T-helper 1 cell (primary cell): ENCODE measurements around the gene SUPT16H.
"Not testable (repeated sequence)": the region's sequence is repeated elsewhere in the genome, so short reads cannot be mapped to it uniquely, and the experiment has no call there.

Experiments
- DNase-seq, 5 donors: peaks; one replicate each; pipeline ENCODE4 v3.0.0-alpha.2; 2012 to 2020
- total RNA-seq, 4 donors: gene quantifications; one replicate each; lab custom pipeline; 2026; lab: John Stamatoyannopoulos, UW

The SUPT16H gene
- total RNA-seq: 66.7 to 129 (median 117) reads per million in 4 donors

DNA sequence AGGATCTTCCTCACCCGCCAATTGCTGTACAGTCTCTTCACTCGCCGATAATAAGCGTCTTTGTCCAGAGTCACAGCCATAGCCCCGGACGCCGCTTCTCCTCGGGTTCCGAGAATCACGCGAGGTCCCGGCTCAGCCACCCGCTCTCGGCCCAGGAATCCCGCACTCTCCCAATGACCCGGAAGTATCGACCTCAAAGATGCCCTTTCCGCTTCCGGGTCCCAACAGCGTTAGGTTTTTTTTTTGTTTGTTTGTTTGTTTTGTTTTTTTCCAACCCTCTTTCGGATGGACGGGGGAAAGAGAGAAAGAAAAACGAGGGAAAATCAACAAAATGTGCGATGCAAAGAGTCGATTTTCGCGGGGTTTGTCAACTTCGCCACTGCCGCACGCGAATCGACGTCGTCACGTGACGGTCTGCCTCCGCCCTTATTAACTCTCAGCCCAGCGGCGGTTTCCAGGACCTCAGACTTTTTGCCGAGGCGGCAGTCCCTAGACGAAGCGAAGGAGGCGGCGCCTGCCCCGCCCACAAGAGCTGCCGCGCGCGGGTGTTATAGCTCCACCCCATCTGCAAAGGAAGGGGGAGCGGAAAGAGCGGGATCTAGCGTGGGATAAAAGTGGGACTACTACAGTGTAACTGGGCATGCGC, at the start of gene SUPT16H:
TSS of gene SUPT16H (minus strand) at position 172 of the 646 bp plus-strand sequence. CDS start at position 80, 92 bp downstream.
- DNase-seq: peak; percentile 88 to 96 (median 92)

DNA sequence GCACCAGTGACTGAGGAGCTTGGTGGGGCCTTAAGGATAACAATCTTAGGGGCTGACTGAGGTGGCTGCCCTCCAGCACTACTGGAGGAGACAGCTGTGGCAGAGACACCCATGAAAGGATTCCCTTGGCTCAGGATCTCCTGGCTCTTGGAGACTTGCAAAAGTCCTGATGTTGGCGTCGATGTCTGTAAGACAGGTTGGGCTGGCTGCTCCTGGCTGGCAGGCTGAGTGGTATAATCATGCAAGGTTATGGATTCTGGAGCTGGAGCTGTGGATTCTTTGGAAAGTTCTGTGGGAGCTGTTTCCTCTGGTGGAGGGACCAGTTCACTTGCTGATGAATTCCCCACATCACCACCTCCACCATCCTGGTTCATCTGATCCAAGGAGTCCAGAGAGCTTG, 47.3 kb upstream of the SUPT16H start:
- no peak for DNase-seq

DNA sequence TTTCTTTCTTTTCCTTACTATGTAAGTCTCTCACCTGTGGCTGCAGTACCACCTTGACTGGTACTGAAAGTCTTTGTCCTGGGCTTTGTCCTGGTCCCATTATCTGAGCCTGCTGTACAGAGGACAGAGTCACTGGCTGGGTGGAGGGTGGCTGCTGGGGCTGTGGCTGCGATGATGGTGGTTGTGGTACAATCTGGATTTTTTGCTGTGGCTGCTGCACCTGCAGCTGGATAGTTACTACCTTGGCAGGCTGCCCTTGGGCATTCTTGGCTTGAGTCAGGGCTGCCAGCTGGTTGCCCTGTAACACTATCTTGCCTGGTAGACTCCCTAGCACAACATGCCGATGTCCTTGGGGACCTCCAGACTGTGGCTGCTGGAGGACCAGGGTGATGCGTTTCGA, 45.1 kb upstream of the SUPT16H start:
- DNase-seq: no peak

DNA sequence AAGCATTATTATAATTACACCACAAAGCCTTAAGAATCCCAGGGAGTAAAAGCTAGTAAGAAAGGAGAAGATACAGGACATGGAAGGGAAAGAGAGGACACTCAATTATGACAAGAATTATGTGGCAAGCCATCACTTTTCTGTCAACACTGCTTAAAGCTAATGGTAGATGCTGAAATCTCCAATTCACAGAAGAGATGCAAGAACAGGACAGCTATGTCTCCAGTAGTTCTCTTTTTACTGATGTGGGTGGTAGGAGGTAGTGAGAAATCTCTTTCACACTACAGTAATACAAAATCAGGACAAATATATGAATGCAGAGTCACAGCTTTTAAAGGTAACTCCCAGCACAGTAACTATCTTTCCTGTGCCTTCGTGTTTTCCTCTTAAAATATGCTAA, 42.9 kb upstream of the SUPT16H start:
- DNase-seq: no peak

DNA sequence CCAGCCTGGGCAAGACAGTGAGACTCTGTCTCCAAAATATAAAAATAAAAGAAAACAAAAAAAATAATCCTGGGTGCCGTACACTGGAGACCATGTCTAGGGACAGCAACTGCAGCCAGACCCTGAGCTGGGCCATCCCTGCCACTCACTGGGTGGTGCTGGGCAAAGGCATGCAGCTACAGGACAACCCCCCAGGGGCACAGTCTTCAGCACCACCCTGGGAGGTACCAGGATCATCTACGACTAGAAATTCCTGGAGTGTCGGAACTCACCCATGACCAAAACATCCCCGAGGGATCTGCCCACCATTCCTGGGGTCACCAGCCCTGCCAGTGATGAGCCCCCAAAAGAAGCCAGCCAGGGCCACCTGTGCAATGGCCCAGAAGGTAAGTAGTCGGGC, 35.7 kb upstream of the SUPT16H start:
- no peak for DNase-seq

DNA sequence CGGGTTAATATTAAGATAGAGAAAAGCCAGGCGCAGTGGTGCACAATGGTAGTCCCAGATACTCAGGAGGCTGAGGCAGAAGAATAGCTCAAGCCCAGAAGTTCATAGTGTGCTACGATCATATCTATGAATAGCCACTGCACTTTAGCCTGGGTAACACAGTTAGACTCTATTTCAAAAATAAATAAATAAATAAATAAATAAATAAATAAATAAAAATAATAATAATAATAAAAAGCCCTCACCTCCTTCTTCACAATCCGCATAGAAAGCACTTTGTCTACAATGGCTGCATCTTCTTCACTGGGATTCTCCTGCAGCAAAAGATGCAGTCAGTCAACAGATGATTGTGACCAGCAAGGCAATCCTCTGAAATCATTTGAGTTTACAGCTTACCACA, 31.5 kb upstream of the SUPT16H start:
- DNase-seq: no peak

DNA sequence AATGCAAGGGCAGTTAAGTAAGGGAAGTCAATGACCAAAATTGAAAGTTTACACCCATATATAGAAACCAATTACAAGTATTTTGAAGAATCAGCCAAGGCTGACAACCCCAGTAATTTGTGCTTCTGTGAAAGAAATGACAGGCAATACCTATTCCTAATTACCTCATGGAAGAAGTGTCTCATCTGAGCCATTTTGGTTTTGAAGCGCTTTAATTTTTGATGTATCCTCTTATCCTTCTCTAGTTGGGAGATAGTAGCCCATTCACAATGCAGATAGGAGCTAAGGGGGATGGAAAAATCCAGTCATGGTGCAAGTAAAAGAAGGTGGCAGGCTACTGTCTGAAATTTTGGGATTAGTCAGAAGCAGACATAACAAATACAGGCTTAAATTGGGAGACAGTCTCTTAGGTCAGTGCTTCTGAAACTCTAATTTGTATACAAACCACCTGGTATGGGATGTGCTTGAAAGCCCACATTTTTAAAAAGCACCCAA, 30.4 kb upstream of the SUPT16H start:
- peak in 1 of 5 donors; percentile 68 for DNase-seq

DNA sequence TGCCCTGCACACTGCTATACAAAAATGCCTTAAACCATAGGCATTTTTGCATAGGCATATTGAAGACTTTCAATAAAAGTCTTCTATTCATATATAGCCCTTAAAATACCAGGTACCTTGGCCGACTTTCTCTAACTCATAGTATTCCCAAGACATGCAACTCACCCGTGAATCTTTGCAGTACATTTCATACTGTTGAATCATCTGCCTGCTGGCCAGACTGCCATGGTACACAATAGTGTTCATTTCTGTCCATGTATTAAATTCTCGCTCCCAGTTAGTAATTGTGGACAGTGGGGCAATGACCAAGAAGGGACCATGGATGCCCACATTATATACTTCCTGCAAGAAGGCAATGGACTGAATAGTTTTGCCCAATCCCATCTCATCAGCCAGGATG, 24.3 kb upstream of the SUPT16H start:
- DNase-seq: no peak

DNA sequence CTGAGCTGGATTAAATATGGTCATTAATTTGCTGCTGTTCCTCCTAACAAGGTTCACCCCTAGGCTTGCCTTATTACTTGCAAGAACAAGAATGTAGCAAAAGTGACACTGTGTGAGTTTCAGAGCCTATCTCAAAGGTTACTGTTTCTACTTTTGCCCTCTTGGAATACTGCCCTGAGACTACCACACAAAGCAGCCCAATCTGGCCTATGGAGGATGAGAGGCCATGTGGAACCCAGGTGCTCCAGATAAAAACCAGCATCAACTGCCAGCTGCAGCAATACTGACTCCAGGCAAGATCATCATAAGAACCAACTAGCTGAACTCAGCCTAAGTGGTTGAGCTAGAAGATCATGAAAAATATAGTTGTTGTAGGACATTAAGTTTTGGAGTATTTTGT, 22.4 kb upstream of the SUPT16H start:
- no peak for DNase-seq

DNA sequence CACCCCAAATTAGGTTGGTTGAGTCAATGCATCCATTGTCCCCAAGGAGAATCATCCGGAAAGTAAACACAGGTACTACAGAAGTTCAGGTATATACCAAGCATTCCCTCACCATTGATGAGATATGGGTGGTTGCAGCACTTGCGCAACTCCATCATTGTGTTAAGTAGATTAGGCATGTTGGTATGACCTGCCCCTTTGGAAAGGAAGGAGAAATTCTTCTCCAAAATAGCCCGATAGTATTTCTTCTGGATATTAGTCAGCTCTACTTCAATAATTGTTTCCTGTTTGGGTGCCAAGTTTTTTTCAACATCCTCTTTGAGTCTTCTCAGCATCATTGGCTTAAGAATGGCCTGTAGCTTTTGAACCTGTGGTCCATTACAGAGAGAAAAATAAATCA, 21.3 kb upstream of the SUPT16H start:
- no peak for DNase-seq

DNA sequence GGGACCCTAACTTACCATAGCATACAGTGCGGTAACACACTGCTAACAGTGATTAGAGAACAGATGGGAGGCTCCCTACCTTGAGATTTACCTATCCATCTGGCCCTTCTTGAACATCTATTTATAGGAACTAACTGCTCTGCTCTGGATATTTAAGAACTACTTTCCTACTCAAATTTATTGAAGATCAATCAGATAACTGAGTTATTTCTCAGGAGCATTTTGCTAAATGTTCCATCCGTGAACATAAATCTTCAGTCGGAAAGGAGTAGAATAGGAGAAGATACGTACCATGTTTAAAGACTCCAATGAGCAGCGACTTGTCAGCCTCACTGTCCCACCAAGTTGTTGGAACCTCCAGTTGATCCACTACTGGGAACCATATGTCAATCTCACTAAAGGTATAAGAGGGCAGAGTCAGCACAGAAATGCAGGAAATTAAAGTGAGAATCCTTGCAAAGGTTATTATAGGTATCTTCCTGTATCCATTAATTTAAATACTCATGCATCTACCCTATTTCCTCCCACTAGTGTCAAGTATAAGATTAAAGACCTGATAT, 15.6 kb upstream of the SUPT16H start:
- no peak for DNase-seq

DNA sequence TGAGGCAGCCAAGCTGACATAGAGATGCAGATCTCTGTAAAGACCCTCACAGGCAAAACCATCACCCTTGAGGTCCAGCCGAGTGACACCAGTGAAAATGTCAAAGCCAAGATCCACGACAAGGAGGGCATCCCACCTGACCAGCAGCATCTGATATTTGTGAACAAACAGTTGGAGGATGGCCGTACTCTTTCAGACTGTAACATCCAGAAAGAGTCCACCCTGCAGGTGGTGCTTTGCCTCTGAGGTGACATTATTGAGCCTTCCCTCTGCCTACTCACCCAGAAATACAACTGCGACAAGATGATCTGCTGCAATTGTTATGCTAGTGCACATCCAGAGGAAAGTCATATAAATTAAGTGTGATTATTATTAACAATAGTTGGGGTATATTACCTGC, 15.1 kb upstream of the SUPT16H start:
- no peak for DNase-seq

DNA sequence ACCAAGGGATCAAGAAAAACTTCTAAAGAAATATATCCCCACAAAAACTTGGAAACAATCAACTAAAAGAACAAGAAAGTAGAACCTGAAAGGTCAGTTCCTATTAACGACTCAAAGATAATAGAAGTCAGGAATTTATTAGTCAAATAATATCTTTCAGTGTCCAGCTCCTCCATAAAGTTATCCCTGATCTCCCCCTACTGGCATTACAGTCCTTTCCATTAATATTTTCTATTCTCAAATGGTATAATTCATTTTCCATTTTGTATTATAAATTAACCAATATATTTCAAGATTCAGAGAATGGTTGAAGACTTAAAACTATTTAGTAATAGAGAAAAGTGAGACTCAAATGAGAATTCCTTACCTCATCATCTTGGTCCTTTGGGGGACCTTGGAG, 11.6 kb upstream of the SUPT16H start:
- no peak for DNase-seq

DNA sequence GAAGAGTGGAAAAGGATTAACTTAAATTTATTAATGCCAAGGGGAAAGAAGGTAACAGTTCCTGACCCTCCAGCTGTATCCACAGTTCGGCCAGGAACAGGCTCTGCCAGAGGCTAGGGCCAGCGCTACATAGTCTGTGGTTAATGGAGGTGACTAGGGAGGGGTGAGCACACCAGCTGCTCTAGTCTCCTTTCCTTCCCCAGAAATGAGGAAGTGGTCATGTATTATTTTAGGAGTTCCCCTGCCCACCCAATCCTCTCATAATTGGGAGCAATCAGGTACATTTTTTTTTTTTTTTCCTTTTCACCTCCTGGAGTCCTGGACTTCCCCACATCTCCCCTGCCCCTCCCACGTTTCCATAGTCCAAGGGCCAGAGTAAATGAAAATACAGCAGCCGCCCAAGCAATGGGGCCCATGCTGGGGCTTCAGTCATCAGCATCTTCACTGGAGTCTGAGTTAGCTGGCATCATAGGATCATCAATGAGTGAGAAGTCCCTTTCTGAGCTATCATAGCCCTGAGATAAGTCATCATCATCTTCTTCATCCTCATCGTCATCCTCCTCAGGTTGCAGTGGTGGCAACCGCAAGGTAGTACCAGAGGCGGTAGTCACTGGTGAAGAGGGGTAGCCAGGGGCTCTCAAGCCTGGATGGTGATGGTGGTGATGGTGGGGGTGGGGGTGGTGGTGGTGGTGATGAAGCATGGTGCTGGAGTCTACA, 1.5 kb upstream of the SUPT16H start:
- DNase-seq: no peak

DNA sequence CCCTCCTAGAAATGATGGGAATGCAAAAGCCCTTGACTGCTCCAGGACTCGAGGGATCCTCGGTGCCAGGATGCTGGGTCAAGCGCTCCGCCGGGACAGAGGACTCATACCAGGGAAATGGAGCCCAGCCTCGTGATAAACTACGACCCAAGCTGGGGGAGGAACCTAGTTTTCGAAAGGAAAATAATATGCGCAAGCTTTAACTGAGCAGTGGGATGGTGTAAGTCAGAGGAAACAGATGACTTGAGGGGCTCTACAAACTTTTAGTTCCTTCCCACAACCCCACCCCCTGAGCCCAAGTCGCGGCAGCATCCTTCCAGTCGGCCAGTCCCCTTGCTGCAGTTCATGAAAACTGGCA, 654 bp upstream of the SUPT16H start:
- no peak for DNase-seq

DNA sequence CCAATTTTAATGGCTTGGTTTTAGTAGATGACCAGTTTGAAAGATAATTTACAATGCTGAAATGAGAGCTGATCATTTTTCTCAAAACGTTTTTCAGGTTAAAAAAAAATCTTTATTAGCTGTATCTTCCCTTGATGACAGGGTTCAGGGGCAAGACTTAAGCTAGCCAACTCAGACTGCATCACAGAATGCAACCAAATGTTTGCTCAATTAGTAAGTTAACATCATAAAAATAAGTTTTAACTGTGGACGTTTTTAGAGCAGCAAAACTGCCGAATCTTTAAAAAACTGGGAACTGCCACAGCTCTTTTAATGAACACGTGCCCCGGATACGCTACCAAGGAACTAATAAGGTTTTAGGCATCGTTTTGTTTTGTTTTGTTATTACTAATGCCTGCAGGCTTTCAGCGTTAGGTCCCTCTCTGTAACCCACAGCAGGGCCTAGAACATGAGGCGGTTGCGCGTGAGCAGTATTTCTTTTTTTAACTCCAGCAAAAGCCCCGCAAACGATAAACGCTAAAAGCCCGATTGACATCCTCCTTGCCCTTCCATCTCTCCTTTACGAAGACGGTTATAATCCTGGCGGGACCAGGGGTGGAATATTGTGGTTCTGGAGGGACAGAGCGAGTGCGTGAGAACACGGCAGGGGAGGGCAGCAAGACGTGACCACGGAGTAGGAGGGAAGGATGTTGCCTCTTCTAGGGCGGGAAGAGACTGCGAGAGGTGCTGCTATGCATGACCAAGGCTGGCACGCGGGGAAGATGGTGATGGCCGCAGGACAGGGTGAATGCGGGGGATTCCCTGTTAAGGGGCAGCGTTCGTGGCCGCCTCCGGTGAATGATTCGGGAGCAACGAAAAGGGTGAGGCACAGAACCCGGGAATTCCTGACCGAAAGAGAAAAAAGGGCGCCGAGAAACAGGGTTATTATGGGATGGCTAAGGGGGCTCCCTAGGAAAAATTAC, 652 bp downstream of the SUPT16H start:
- DNase-seq: peak in 4 of 5 donors; percentile 18 to 65 (median 26)

DNA sequence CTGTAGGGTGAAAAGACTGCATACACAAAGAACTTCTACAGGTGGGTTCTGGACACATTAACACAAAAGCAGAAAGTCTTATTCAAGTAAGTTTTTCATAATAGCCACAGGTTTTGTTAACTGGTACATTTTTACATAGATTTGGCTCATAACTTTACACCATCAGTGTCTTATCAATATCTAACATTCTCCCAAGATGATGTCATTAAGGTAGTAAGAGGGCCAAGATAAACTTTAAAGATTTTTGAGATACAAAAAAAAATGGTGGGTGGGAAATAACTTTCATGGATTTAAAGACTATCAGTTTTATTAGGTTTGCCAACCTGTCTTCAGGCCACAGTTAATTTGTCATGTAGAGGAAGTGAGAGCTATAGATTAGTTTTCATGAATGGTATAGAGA, 1.7 kb downstream of the SUPT16H start:
- no peak for DNase-seq

DNA sequence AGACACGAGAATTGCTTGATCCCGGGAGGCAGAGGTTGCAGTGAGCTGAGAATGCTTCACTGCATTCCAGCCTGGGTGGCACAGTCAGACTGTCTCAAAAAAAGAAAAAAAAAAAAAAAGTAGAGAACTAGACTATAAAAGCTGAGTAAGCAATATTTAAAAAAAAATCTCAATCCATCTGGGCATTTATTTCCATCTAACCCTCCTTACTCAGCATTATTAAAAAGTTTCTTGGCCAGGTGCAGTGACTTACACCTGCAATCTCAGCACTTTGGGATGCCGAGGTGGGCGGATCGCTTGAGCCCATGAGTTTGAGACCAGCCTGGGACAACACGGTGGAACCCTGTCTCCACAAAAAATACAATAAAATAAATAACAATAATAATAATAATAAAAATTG, 4.5 kb downstream of the SUPT16H start:
- DNase-seq: no peak

DNA sequence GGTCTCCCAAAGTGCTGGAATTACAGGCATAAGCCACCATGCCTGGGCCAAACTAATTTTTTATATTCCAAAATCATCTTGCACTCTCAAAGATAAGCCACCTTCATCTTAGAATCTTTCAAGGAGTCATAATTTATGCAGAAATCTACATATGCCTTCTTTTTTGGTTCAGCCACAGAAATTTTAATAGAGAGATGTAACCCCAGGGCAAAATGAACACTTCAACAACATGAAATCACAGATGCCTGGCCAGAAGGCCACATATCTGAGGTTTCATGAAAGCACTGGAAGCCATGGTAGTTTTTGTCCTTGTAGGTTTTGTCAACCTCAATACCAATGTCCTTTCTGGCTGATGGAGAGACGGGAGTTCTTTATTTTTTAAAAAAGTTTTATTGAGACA, 9.8 kb downstream of the SUPT16H start:
- DNase-seq: no peak

DNA sequence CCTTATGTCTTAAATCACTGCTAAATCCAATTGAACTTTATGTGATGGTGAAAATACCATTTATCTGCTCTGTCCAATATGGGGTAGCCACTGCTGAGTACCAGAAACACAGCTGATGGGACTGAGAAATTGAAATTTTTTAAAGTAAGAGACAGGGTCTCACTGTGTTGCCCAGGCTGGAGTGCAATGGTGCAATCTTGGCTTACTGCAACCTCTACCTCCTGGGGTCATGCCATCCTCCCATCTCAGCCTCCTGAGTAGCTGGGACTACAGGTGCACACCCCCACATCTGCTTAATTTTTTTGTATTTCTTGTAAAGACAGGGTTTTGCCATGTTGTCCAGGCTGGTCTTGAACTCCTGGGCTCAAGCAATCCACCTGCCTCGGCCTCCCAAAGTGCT, 11.0 kb downstream of the SUPT16H start:
- DNase-seq: not testable (repeated sequence)

DNA sequence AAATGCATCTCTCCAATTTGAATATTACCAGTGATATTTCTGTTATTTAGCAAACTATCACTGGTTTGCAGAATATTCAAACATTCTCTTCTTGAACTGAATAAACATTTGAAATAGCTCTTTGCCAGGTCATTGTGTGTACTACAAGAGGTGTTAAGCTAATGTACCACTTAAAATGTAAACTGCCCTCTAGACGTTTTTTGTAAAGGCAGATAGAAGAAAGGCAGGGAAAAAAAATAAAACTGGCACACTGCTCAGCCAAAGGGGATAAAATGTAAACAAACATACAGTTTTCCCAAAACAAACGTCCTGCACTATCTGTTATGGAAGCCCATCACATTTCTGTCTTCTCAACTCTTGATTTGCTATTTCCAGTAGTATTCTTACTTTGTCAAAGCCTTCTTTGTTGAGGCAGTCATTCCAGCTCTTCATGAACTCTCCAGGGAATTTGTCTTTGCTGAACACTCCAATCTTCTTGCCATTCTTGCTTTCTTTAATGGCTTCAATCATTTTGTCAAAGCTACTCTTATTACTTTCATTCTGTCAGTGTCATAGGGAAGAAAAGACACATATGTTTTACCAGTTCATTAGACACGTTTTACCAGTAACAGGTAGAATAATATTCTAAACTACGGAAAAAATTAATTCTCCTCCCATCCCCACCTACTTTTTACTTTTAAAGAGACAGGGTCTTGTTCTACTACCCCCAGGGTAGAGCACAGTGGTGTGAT, 13.7 kb downstream of the SUPT16H start:
- no peak for DNase-seq

DNA sequence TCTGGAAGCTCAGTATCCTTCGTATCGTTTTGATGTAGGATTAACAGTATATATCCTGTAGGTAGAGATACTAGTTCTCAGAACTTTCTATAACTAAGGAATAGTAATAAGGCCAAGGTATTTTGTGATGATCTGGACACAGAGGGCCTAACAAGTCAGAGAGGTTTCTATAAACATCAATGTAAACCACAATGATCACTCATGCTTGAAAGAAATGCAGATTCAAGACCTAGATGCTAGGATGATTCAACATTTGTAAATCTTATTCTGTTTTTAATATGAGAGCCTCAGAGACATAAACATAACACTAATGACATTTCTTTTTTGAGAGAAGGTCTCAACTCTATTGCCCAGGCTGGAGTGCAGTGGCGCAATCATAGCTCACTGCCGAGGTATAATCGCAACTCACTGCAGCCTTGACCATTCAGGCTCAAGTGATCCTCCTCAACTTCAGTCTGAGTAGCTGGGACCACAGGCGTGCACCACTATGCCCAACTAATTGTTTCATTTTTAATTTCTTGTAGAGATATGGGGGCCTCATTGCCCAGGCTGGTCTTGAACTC, 16.2 kb downstream of the SUPT16H start:
- no peak for DNase-seq
